ENCODE results near the gene CDK5R1.

CDK5R1 gene

DNA sequence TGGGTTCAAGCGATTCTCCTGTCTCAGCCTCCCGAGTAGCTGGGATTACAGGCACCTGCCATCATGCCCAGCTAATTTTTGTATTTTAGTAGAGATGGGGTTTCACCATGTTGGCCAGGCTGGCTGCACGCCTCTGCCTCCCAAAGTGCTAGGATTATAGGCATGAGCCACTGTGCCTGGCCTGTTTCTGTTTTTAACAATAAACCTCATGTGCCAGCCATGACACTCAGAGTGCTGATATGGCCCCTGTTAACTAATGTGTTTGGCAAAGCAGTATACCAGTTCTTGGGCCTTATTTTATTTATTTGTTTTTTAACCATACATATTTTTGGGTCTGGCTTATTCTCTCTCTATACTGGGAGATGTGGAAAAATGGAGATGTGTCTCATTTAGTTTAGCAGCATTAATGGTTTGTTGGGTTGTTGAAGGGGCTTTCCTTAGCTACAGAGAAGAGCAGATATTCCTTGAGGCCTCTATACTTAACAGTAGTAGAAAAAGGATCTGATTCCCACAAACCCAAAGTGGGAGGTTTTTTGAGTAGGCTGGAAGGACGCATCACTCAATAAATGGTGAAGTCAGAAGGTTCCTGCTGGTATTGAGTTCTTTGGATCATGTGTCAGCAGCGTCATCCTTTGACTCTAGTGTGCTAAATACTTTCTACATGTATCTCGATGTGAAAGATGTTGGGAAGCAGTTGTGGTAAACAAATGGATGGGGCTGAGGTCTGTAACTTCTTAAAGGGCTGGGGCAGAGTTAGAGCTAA lies 16.2 kb upstream of the CDK5R1 start:
- H3K27me3 ChIP-seq (ENCODE audit: control insufficient read depth, insufficient read depth, low read length) = no peaks in the 10 kb centered on the region
- H3K9me3 ChIP-seq (ENCODE audit: control insufficient read depth, insufficient read depth, low read length) = no peaks in the 10 kb centered on the region
- H3K4me1 ChIP-seq (ENCODE audit: control insufficient read depth, insufficient read depth, low read length) = no peaks in the 10 kb centered on the region
- no peak for DNase-seq (ENCODE audit: low read depth, low spot score)
- H3K36me3 ChIP-seq (ENCODE audit: control insufficient read depth, insufficient read depth, low read length) = peaks cover 21% of the 10 kb centered on the region
- no peak overlapping the region for H3K27ac ChIP-seq (ENCODE audit: low read length)
- no CpG with 5 or more reads among the region's 6 CpGs for WGBS (ENCODE audit: insufficient coverage, insufficient read length)
- H3K4me3 ChIP-seq (ENCODE audit: low read length) = no peak overlapping the region

GRCh38 chr17:32471652-32472051 lies 15.1 kb upstream of the CDK5R1 start:
- H3K27me3 ChIP-seq (ENCODE audit: control insufficient read depth, insufficient read depth, low read length) = no peaks in the 10 kb centered on the region
- H3K36me3 ChIP-seq (ENCODE audit: control insufficient read depth, insufficient read depth, low read length) = peaks cover 28% of the 10 kb centered on the region
- H3K4me3 ChIP-seq (ENCODE audit: low read length) = no peak overlapping the region
- no peak for DNase-seq (ENCODE audit: low read depth, low spot score)
- H3K9me3 ChIP-seq (ENCODE audit: control insufficient read depth, insufficient read depth, low read length) = no peaks in the 10 kb centered on the region
- WGBS (ENCODE audit: insufficient coverage, insufficient read length) = no CpG with 5 or more reads among the region's 4 CpGs
- no peaks in the 10 kb centered on the region for H3K4me1 ChIP-seq (ENCODE audit: control insufficient read depth, insufficient read depth, low read length)
- no peak overlapping the region for H3K27ac ChIP-seq (ENCODE audit: low read length)

- WGBS (ENCODE audit: insufficient coverage, insufficient read length) = no CpG with 5 or more reads among the region's 3 CpGs
- peaks cover 37% of the 10 kb centered on the region; the same call in 1 of the 2 replicates for H3K36me3 ChIP-seq (ENCODE audit: control insufficient read depth, insufficient read depth, low read length)
- DNase-seq (ENCODE audit: low read depth, low spot score) = no peak
- H3K27ac ChIP-seq (ENCODE audit: low read length) = no peak overlapping the region
- H3K9me3 ChIP-seq (ENCODE audit: control insufficient read depth, insufficient read depth, low read length) = peaks cover 2% of the 10 kb centered on the region; the same call in 1 of the 2 replicates
- no peak overlapping the region for H3K4me3 ChIP-seq (ENCODE audit: low read length)
- no peaks in the 10 kb centered on the region for H3K27me3 ChIP-seq (ENCODE audit: control insufficient read depth, insufficient read depth, low read length)
- H3K4me1 ChIP-seq (ENCODE audit: control insufficient read depth, insufficient read depth, low read length) = 0 out of 2 replicates have a peak, but pooled peaks cover 1% of the 10 kb centered on the region
These were observed 11.5 kb upstream of the CDK5R1 start for GRCh38 chr17:32475258-32475657.

DNA sequence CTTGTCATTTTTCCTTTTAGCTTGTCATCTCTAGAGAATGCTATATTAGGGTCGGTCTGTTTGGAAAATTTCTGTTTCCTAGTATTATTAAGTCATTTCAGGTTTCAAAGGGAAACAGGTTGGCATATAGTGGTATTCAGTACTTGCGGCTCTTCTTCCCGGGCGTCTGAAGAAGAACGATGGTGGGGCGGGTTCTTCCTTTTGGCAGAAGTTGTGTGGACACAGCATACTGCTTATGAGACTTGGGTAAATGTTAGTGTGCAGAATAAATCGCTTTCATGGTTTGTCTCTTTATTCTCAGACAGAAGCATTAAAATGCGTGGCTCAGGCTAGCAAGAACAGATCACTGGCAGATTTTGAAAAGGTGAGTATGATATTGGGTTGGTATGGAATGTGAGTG lies 9.6 kb upstream of the CDK5R1 start:
- WGBS (ENCODE audit: insufficient coverage, insufficient read length) = no CpG with 5 or more reads among the region's 8 CpGs
- Histone ChIP-seq H3K4me1 (ENCODE audit: control insufficient read depth, insufficient read depth, low read length) (0 out of 2 replicates have a peak, but pooled peaks cover 1% of the 10 kb centered on the region), H3K9me3 (ENCODE audit: control insufficient read depth, insufficient read depth, low read length) (peaks cover 2% of the 10 kb centered on the region; the same call in 1 of the 2 replicates), H3K4me3 (ENCODE audit: low read length) (no peak overlapping the region), H3K27ac (ENCODE audit: low read length) (no peak overlapping the region), H3K27me3 (ENCODE audit: control insufficient read depth, insufficient read depth, low read length) (no peaks in the 10 kb centered on the region), H3K36me3 (ENCODE audit: control insufficient read depth, insufficient read depth, low read length) (peaks cover 47% of the 10 kb centered on the region; the same call in 1 of the 2 replicates)
- no peak for DNase-seq (ENCODE audit: low read depth, low spot score)

GRCh38 chr17:32479074-32479617 lies 7.6 kb upstream of the CDK5R1 start:
- Histone ChIP-seq H3K36me3 (ENCODE audit: control insufficient read depth, insufficient read depth, low read length) (peaks cover 44% of the 10 kb centered on the region; the same call in 1 of the 2 replicates), H3K4me3 (ENCODE audit: low read length) (no peak overlapping the region), H3K27me3 (ENCODE audit: control insufficient read depth, insufficient read depth, low read length) (no peaks in the 10 kb centered on the region), H3K9me3 (ENCODE audit: control insufficient read depth, insufficient read depth, low read length) (peaks cover 2% of the 10 kb centered on the region; the same call in 1 of the 2 replicates), H3K4me1 (ENCODE audit: control insufficient read depth, insufficient read depth, low read length) (peaks cover 6% of the 10 kb centered on the region), H3K27ac (ENCODE audit: low read length) (no peak overlapping the region)
- DNase-seq (ENCODE audit: low read depth, low spot score) = no peak
- WGBS (ENCODE audit: insufficient coverage, insufficient read length) = no CpG with 5 or more reads among the region's 5 CpGs

DNA sequence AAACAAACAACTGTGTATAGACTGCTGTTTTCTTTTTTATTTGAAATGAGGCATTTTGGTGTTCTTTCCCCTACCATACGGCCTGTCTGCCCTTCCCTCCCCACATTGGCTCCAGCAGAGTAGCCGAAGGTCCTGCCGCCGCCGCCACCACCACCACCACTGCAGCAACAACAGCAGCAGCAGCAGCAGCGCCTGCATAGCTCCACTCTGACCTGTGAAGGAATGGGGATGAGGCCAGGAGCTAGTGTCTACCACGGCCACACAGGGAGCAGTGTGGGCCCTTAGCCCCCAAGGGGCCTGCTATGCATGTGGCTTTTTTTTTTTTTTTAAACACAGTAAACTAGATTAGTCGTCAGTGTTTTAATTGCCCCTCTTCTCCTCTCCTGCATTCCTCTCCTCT lies 5.6 kb upstream of the CDK5R1 start:
- WGBS (ENCODE audit: insufficient coverage, insufficient read length) = no CpG with 5 or more reads among the region's 8 CpGs
- no peak for DNase-seq (ENCODE audit: low read depth, low spot score)
- Histone ChIP-seq H3K4me3 (ENCODE audit: low read length) (no peak overlapping the region), H3K36me3 (ENCODE audit: control insufficient read depth, insufficient read depth, low read length) (peaks cover 33% of the 10 kb centered on the region; the same call in 1 of the 2 replicates), H3K9me3 (ENCODE audit: control insufficient read depth, insufficient read depth, low read length) (peaks cover 2% of the 10 kb centered on the region; the same call in 1 of the 2 replicates), H3K27me3 (ENCODE audit: control insufficient read depth, insufficient read depth, low read length) (no peaks in the 10 kb centered on the region), H3K4me1 (ENCODE audit: control insufficient read depth, insufficient read depth, low read length) (peaks cover 9% of the 10 kb centered on the region), H3K27ac (ENCODE audit: low read length) (no peak overlapping the region)

DNA sequence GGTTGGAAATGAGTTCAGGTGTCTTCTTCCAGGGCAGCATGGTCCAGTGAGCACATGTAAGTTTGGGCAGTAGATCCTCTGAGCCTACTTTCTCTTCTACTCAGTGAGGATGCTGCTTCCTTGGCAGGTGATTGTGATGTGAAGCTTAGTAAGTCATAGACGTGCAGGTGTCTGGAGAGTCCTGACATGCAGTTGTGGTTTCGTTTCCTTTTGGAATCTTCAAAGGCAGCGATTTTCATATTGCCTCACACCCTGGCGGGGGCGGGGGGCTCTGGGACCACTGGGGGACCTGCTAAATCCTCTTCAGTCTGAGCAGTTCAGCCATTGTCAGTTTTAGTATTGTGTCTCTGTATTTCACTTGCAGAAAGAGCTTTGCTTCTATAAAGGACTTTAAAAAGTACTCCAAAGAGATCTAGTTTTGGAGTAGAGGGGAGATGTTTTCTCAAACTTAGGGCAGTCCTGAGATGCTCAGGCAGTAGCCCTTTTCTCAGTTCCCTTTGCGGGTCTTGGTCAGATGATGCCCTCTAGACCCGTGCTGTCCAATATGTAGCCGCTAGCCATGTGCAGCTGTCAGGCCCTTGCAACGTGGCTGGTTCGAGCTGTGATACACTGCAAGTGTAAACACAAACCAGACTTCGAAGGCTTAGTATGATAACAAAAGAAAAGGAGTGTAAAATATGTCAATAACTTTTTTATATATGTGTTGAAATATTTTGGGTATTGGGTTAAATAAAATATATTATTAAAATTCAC lies 4.0 kb upstream of the CDK5R1 start:
- DNase-seq (ENCODE audit: low read depth, low spot score) = no peak
- Histone ChIP-seq H3K4me1 (ENCODE audit: control insufficient read depth, insufficient read depth, low read length) (peaks cover 9% of the 10 kb centered on the region), H3K36me3 (ENCODE audit: control insufficient read depth, insufficient read depth, low read length) (peaks cover 26% of the 10 kb centered on the region; the same call in 1 of the 2 replicates), H3K27me3 (ENCODE audit: control insufficient read depth, insufficient read depth, low read length) (no peaks in the 10 kb centered on the region), H3K4me3 (ENCODE audit: low read length) (no peak overlapping the region), H3K9me3 (ENCODE audit: control insufficient read depth, insufficient read depth, low read length) (peaks cover 1% of the 10 kb centered on the region; the same call in 1 of the 2 replicates), H3K27ac (ENCODE audit: low read length) (no peak overlapping the region)
- WGBS (ENCODE audit: insufficient coverage, insufficient read length) = no CpG with 5 or more reads among the region's 11 CpGs

DNA sequence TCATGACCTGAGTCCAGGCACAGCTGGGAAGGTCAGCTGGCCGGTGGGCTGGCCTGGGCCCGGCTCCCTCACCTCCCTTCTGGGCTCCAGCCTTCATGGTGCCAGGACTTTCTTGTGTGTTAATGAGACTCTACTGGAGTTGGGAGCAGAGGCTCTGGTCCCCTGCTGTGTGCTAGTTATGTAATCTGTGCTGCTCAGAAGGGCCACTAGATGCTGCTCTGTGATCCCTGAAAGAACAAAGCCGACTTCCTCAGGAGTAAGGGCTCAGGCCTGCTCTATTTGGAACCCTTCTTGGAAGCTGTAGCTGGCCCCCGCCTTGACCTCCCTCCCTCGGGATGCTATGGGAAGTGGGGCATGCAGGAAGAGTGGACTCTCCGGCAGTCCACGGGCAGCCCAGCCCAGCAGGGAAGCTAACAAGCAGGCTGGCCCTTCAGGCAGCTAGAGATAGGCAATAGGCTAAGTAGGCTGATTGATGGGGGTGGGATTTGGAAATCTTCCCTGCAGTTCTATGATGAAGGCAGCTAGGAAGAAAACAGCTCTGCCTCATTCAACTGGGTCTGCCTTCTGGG lies 3.3 kb upstream of the CDK5R1 start:
- Histone ChIP-seq H3K36me3 (ENCODE audit: control insufficient read depth, insufficient read depth, low read length) (peaks cover 20% of the 10 kb centered on the region; the same call in 1 of the 2 replicates), H3K4me1 (ENCODE audit: control insufficient read depth, insufficient read depth, low read length) (peaks cover 10% of the 10 kb centered on the region), H3K27me3 (ENCODE audit: control insufficient read depth, insufficient read depth, low read length) (no peaks in the 10 kb centered on the region), H3K4me3 (ENCODE audit: low read length) (no peak overlapping the region), H3K9me3 (ENCODE audit: control insufficient read depth, insufficient read depth, low read length) (no peaks in the 10 kb centered on the region), H3K27ac (ENCODE audit: low read length) (no peak overlapping the region)
- DNase-seq (ENCODE audit: low read depth, low spot score) = no peak
- WGBS (ENCODE audit: insufficient coverage, insufficient read length) = no CpG with 5 or more reads among the region's 7 CpGs

DNA sequence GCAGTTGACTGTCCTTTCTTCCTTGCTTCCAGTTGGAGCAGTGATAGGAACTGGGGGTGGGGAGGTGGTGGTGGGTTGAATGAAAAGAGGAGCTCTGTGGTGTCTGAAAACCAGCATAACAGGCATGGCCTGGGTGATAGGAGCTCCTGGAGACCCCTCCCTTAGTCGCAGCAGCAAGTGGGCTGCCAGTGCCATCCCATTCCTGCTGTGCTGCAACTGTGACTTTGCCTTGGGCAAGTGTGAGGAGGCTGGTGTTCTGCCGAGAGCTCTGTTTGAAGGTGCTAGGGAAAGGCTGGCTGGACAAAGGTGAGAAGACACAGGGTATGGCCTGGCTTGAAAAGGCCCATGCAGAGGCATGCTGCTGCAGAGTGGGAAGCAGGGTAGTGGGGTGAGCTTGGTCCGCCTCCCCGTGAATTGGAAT lies 2.7 kb upstream of the CDK5R1 start:
- peaks cover 10% of the 10 kb centered on the region for H3K4me1 ChIP-seq (ENCODE audit: control insufficient read depth, insufficient read depth, low read length)
- no peak overlapping the region for H3K4me3 ChIP-seq (ENCODE audit: low read length)
- no peaks in the 10 kb centered on the region for H3K9me3 ChIP-seq (ENCODE audit: control insufficient read depth, insufficient read depth, low read length)
- H3K27ac ChIP-seq (ENCODE audit: low read length) = no peak overlapping the region
- H3K36me3 ChIP-seq (ENCODE audit: control insufficient read depth, insufficient read depth, low read length) = peaks cover 20% of the 10 kb centered on the region; the same call in 1 of the 2 replicates
- H3K27me3 ChIP-seq (ENCODE audit: control insufficient read depth, insufficient read depth, low read length) = no peaks in the 10 kb centered on the region
- WGBS (ENCODE audit: insufficient coverage, insufficient read length) = no CpG with 5 or more reads among the region's 4 CpGs
- no peak for DNase-seq (ENCODE audit: low read depth, low spot score)

GRCh38 chr17:32484628-32485027 lies 2.2 kb upstream of the CDK5R1 start:
- WGBS (ENCODE audit: insufficient coverage, insufficient read length) = no CpG with 5 or more reads among the region's 11 CpGs
- DNase-seq (ENCODE audit: low read depth, low spot score) = no peak
- Histone ChIP-seq H3K4me3 (ENCODE audit: low read length) (no peak overlapping the region), H3K27ac (ENCODE audit: low read length) (no peak overlapping the region), H3K4me1 (ENCODE audit: control insufficient read depth, insufficient read depth, low read length) (peaks cover 10% of the 10 kb centered on the region), H3K27me3 (ENCODE audit: control insufficient read depth, insufficient read depth, low read length) (no peaks in the 10 kb centered on the region), H3K36me3 (ENCODE audit: control insufficient read depth, insufficient read depth, low read length) (peaks cover 17% of the 10 kb centered on the region; the same call in 1 of the 2 replicates), H3K9me3 (ENCODE audit: control insufficient read depth, insufficient read depth, low read length) (no peaks in the 10 kb centered on the region)
